Astrocyte of the cerebellum (primary cell): ENCODE data around the gene TRAF7.

Experiments used
- DNase-seq: peaks from one replicate; pipeline ENCODE4 v3.0.0-alpha.2; 2011; ENCODE audit warnings: low read depth
- H3K4me3 ChIP-seq: 2 replicates; pipeline ENCODE4 v1.5.1; 2011; ENCODE audit warnings: mild to moderate bottlenecking, low read depth, low read length, moderate library complexity
- CTCF ChIP-seq: IDR thresholded peaks from 2 replicates; pipeline ENCODE4 v1.5.1; 2012; ENCODE audit warnings: low read length, low read depth, moderate library complexity, mild to moderate bottlenecking; ENCODE audit errors: missing control alignments
- in situ Hi-C: cut with HindIII; loops from 2 replicates; pipeline ENCODE4 v1.10.0; 2017; ENCODE audit warnings: low sequenced_read_pairs

TRAF7 gene

GRCh38 chr16:2196162-2196980, 40.8 kb downstream of the TRAF7 start, which contains the start of gene CASKIN1:
Gene CASKIN1 (minus strand): TSS chr16:2196605. CDS start chr16:2196432, 173 bp downstream.
- TF ChIP-seq CTCF: no peak
- no peak for DNase-seq
- in situ Hi-C loops: no loop called here
- H3K4me3 ChIP-seq: peak within 1 kb of the TSS; percentile 21

- DNase-seq: no peak
- in situ Hi-C loops: no loop called here
- no peak overlapping the region for H3K4me3 ChIP-seq
- no peak for TF ChIP-seq CTCF
Observed at GRCh38 chr16:2196981-2197511, 41.5 kb downstream of the TRAF7 start.

GRCh38 chr16:2197765-2198164, 42.2 kb downstream of the TRAF7 start:
- no peak for TF ChIP-seq CTCF
- H3K4me3 ChIP-seq: no peak overlapping the region
- no peak for DNase-seq
- in situ Hi-C loops: no loop called here

- DNase-seq: no peak
- no peak overlapping the region for H3K4me3 ChIP-seq
- no peak for TF ChIP-seq CTCF
- in situ Hi-C loops: no loop called here
Observed at GRCh38 chr16:2198283-2198682, 42.7 kb downstream of the TRAF7 start.

- in situ Hi-C loops: no loop called here
Observed at GRCh38 chr16:2199095-2199494, 43.5 kb downstream of the TRAF7 start.

GRCh38 chr16:2199621-2200139, 44.1 kb downstream of the TRAF7 start:
- no peak for TF ChIP-seq CTCF
- H3K4me3 ChIP-seq: no peak overlapping the region
- no peak for DNase-seq
- in situ Hi-C loops: no loop called here

More at GRCh38 chr16:2199095-2199494, 43.5 kb downstream of the TRAF7 start:
- TF ChIP-seq CTCF: no peak
- DNase-seq: no peak
- no peak overlapping the region for H3K4me3 ChIP-seq
